ENCODE results near the gene TMBIM6. TPM values are rescaled to one million over a fixed set of nuclear protein-coding genes. Genes with fewer than 3 reads are reported as not detected.

The TMBIM6 gene
- 525 TPM for total RNA-seq (2021; ENCODE audit: unreplicated experiment)
- polyA plus RNA-seq (2012; ENCODE audit: insufficient read length): 275 TPM
- percentile 98 among the genes with signal in this experiment for Bru-seq, nascent RNA
- BruChase-seq, experiment 1, labeled RNA remaining after a 2-hour chase: percentile 98 among the genes with signal in this experiment
- percentile 99 among the genes with signal in this experiment for BruChase-seq, experiment 2, labeled RNA remaining after a 6-hour chase
- long read RNA-seq, transcript TMBIM6-219 (3 exons, 484 nt): minor isoform, 6 of 444 reads
- long read RNA-seq, transcript TMBIM6-201 (10 exons, 2,836 nt): major isoform, 258 of 444 reads
- long read RNA-seq, transcript TMBIM6-209 (8 exons, 2,494 nt): minor isoform, 13 of 444 reads
- long read RNA-seq, transcript TMBIM6-202 (9 exons, 2,598 nt): minor isoform, 72 of 444 reads
- long read RNA-seq, partial matches to known transcripts: 79 of 444 reads
- long read RNA-seq, other reads (novel, unspliced or antisense): 14 of 444 reads

DNA sequence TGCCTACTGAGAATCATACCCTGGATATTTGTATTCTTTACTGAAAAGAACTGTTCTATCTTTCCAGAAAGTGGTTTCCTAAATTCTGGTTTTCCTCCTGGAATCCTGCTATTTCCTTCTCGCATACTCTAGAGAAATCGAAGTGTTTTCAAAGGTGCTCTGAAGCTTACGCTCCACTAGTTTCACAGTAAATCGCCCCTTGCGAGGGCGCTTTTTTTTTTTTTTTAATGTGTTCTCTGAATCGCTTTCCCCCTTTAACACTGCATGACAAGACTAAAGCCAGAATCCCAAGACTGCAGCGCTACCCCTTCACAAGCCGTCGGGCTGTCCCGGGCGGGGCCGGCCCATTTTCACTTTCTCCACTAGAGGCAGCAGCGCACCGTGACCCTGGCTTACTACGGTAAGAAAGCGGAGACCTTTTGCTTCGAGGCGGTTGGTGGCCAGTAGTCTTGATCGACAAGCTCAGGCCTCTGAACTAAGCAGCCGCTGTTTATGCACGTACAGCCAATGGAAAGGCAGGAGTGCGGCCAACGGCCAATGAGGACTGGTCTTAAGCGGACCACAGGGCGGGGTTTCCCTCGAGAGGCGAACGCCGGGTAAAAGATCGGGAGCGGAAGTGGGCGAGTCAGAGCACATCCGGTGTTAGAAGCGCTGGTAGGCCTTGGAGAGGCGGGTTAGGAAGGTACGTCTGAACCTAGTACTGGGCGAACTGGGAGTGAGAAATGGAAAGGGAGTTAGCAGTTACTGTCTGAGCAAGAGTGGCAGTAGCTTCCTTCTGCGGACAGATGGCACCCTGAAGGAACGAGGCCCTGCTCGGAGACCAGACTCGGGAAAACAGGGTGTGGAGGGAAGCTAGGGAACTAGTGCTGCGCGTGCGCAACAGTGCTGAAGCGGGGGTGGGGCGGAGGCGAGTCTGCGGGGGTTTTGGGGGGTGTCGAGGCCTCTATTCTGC lies at the start of gene TMBIM6:
TMBIM6 (plus strand) TSS at position 628 of the 952 bp plus-strand sequence. CDS start 10,937 bp downstream, outside the sequence.
- Histone ChIP-seq H3K27me3 (ENCODE audit: control insufficient read depth, insufficient read depth, low read length) (no peaks in the 10 kb centered on the region), H3K36me3 (ENCODE audit: control insufficient read depth, insufficient read depth, low read length) (no peaks in the 10 kb centered on the region; the same call in 1 of the 2 replicates), H3K4me1 (ENCODE audit: control insufficient read depth, insufficient read depth, low read length) (peaks cover 24% of the 10 kb centered on the region; the same call in 1 of the 2 replicates), H3K27ac (ENCODE audit: low read length) (peak within 1 kb of the TSS; percentile 93), H3K9me3 (ENCODE audit: control insufficient read depth, insufficient read depth, low read depth, low read length) (no peaks in the 10 kb centered on the region), H3K4me3 (ENCODE audit: low read depth in 2 of 2, low read length in 2 of 2) (peak within 1 kb of the TSS; percentile 81 to 97)
- in situ Hi-C loops (cut with HindIII; ENCODE audit: low pct_unique_long_range_greater_than_20kb, low sequenced_read_pairs) (no loop called here), intact Hi-C loops (cut with micrococcal nuclease; ENCODE audit: unreplicated experiment) (loop anchor here (10.0 kb wide), 1 partner anchor 96 kb away; no protein-coding TSS in a partner anchor)
- ChIA-PET CTCF (interaction anchor here (0.5 to 1.4 kb wide), 15 partner anchors 16 to 203 kb away, joined by 3 to 12 read pairs (median 3); no protein-coding TSS in a partner anchor), POLR2A (interaction anchor here (0.5 to 1.4 kb wide), 18 partner anchors 9 to 599 kb away, joined by 3 to 11 read pairs (median 4); no protein-coding TSS in a partner anchor)
- TF ChIP-seq SIN3A (IDR thresholded peaks at IDR 0.05; ENCODE audit: borderline replicate concordance, insufficient read depth, low read depth, low read length): 0 out of 2 replicates have a peak, but pooled peaks have one; percentile 58
- TF ChIP-seq, protein P1, sequence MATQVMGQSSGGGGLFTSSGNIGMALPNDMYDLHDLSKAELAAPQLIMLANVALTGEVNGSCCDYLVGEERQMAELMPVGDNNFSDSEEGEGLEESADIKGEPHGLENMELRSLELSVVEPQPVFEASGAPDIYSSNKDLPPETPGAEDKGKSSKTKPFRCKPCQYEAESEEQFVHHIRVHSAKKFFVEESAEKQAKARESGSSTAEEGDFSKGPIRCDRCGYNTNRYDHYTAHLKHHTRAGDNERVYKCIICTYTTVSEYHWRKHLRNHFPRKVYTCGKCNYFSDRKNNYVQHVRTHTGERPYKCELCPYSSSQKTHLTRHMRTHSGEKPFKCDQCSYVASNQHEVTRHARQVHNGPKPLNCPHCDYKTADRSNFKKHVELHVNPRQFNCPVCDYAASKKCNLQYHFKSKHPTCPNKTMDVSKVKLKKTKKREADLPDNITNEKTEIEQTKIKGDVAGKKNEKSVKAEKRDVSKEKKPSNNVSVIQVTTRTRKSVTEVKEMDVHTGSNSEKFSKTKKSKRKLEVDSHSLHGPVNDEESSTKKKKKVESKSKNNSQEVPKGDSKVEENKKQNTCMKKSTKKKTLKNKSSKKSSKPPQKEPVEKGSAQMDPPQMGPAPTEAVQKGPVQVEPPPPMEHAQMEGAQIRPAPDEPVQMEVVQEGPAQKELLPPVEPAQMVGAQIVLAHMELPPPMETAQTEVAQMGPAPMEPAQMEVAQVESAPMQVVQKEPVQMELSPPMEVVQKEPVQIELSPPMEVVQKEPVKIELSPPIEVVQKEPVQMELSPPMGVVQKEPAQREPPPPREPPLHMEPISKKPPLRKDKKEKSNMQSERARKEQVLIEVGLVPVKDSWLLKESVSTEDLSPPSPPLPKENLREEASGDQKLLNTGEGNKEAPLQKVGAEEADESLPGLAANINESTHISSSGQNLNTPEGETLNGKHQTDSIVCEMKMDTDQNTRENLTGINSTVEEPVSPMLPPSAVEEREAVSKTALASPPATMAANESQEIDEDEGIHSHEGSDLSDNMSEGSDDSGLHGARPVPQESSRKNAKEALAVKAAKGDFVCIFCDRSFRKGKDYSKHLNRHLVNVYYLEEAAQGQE (IDR thresholded peaks at IDR 0.05; ENCODE audit: insufficient read depth in 1 of 2, low read depth in 2 of 2, low read length in 1 of 2): 0 out of 4 replicates have a peak, but pooled peaks of 1 of the 2 experiments have one; percentile 13
- TF ChIP-seq CTCF (IDR thresholded peaks at IDR 0.05): peak; percentile 98
- TF ChIP-seq TCF7L2 (IDR thresholded peaks at IDR 0.05; ENCODE audit: low read depth, low read length): peak; percentile 97
- TF ChIP-seq POLR2AphosphoS5 (IDR thresholded peaks at IDR 0.05; ENCODE audit: low read depth, low read length): peak; percentile 100
- BruUV-seq (replicated peaks): no TSS peak
- DNase-seq (ENCODE audit: low read depth, low spot score): peak; percentile 99
- peak; percentile 99 for ATAC-seq

DNA sequence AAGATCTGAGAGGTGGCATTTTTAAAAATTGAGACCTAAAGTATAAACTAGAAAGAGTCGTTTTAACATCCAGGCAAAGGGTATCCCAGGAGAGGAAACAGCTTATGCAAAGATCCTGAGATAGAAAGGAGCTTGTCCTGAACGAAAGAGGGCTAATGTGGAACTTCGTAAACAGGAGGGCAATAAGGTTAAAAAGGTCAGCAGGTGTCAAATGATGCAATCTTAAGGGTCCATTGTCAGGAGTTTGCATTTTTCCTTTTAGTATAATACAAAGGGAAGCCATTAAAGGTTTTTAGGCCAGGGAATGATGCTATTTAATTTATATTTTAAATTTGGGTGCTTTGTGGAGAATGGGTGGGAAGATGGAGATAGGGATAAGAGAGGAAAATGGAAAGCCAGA lies 48.5 kb upstream of the TMBIM6 start:
- CTCF ChIA-PET: no interaction called here

More for the DNA sequence above, 48.5 kb upstream of the TMBIM6 start:
- no peaks in the 10 kb centered on the region for H3K9me3 ChIP-seq (ENCODE audit: control insufficient read depth, insufficient read depth, low read depth, low read length)
- H3K27ac ChIP-seq (ENCODE audit: low read length): no peak overlapping the region
- in situ Hi-C loops (cut with HindIII; ENCODE audit: low pct_unique_long_range_greater_than_20kb, low sequenced_read_pairs): no loop called here
- no peak overlapping the region for H3K4me3 ChIP-seq (ENCODE audit: low read depth in 2 of 2, low read length in 2 of 2)
- no peaks in the 10 kb centered on the region for H3K27me3 ChIP-seq (ENCODE audit: control insufficient read depth, insufficient read depth, low read length)
- ATAC-seq (no peak), DNase-seq (ENCODE audit: low read depth, low spot score) (no peak)
- POLR2A ChIA-PET: interaction anchor here (0.6 to 0.7 kb wide), 3 partner anchors 11 to 150 kb away, joined by 4 to 10 read pairs (median 6); partner anchors contain the start of gene BCDIN3D
- TSS peak; percentile 22 for BruUV-seq (replicated peaks)
- TF ChIP-seq CTCF (IDR thresholded peaks at IDR 0.05) (no peak), POLR2AphosphoS5 (IDR thresholded peaks at IDR 0.05; ENCODE audit: low read depth, low read length) (no peak), SIN3A (IDR thresholded peaks at IDR 0.05; ENCODE audit: borderline replicate concordance, insufficient read depth, low read depth, low read length) (no peak), TCF7L2 (IDR thresholded peaks at IDR 0.05; ENCODE audit: low read depth, low read length) (no peak)
- TF ChIP-seq, protein P1 (IDR thresholded peaks at IDR 0.05; ENCODE audit: insufficient read depth in 1 of 2, low read depth in 2 of 2, low read length in 1 of 2): no peak
- H3K4me1 ChIP-seq (ENCODE audit: control insufficient read depth, insufficient read depth, low read length): no peaks in the 10 kb centered on the region
- H3K36me3 ChIP-seq (ENCODE audit: control insufficient read depth, insufficient read depth, low read length): no peaks in the 10 kb centered on the region
- intact Hi-C loops (cut with micrococcal nuclease; ENCODE audit: unreplicated experiment): no loop called here
